GM21723 (cell line): Measurements from ENCODE around the gene TMEM164.
A peak's percentile ranks its signal among the peaks of the same experiment; 100 is the strongest.
"Not testable (repeated sequence)": the region's sequence is repeated elsewhere in the genome, so short reads cannot be mapped to it uniquely, and the experiment has no call there.

Experiments
- ATAC-seq: cut with Tn5 transposase; IDR thresholded peaks from one replicate; pipeline ENCODE4 v1.9.1; 2021; ENCODE audit warnings: mild to moderate bottlenecking, moderate library complexity; ENCODE audit not compliant: unreplicated experiment

Gene TMEM164

DNA sequence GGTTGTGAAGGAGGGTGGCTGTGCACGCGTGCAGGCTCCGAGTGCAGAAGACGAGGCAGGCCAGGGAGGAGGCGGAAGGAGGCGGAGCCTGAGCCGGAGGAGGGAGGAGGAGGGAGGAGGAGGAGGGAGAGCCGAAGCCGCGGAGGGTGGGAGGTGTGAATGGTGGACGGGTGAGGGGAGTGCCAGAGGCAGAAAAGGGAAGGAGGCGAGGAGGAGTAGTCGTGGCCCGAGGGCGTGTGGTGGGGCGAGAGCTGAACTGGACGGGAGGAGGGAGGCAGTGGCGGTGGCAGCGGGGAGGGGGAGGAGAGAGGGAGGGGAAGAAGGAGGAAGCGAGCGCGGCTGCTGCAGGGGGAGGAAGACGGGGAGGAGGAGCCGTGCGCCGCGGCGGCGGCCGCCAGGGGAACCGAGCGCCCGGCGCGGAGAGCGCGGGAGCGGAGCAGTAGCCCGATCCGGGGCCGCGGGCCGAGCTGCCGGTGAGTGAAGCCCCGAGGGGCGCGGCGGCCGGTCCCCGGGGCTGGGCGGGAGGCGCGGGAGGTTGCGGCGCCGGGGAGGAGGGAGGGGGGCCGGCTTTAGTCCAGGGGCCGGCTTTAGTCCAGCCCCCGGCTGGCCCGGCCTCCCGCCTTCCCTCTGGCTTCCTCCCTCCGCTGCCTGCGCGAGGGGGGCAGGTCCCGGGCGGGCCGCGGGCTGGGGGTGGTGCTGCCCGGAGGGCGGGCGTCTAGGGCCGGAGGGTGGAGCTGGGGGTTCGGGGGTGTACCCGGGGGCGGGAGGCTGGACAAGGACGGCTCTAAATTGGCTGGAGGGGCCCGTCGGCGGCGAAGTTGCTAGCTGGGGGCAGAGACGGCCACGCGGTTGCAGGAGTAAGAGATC lies at the start of gene TMEM164:
TMEM164 (plus strand) TSS at position 815 of the 867 bp plus-strand sequence. CDS start 661 bp downstream, outside the sequence.
- ATAC-seq = peak; percentile 87

DNA sequence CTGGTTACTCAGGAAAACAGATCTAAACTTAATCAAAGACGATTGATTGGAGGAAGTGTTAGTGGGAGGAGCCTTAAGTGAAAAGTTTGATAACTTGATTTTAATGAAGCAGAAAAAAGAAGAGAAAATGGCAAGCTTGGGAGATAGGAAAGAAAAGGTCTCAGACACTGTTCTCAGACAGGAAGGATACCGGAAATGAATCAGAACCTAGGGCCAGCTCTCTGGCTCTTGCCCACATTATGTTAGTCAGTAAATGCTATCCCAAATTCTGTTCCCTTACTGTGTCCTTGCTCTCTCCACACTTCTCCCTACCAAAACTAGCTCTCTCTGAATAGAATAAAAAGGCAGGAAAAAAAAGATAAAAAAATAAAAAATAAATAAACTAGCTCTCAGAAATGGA lies 48.6 kb upstream of the TMEM164 start:
- no peak for ATAC-seq

DNA sequence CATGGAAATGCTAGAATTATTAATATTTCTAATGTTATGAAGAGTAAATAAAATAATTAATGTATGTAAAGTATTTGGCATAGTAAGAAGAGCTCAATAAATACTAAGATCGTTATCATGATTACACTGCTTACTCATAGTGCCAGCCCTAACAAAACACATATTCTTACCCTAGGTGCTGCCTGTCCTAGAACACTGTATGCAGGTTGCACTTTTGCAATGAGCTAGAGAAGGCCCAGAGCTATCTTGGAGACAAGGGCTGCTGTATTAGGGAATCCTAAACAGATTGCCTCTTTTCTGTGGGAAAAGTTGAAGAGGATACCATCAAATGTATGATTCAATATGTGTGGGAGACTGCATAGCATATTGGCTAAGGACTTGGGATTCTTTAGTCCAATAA lies 48.0 kb upstream of the TMEM164 start:
- ATAC-seq = no peak

GRCh38 chrX:109958266-109958665 lies 44.6 kb upstream of the TMEM164 start:
- peak; percentile 48 for ATAC-seq

DNA sequence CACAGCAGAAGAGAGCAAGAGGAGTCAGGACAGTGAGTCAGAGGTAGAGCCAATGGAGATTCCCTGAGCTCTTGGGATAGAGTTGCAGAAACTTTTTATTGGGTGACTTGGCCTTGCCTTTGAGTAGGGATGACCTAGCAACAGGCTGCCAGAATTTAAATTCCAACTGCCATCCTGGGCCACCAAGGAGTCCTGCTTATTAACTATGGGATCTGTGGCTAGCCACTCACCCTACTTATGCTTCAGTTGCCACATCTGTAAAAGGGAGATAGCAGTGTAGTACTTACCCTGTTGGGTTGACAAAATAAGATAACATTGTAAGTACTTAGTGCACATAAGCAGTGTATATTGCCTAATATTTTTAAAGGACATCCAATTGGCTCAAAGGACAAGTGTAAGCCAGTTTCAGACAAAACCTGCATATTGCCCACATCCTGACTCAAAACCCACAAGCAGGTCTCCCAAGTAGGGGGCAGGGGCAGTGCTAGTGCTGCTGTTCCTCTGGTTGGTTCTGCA lies 43.5 kb upstream of the TMEM164 start:
- ATAC-seq = no peak

DNA sequence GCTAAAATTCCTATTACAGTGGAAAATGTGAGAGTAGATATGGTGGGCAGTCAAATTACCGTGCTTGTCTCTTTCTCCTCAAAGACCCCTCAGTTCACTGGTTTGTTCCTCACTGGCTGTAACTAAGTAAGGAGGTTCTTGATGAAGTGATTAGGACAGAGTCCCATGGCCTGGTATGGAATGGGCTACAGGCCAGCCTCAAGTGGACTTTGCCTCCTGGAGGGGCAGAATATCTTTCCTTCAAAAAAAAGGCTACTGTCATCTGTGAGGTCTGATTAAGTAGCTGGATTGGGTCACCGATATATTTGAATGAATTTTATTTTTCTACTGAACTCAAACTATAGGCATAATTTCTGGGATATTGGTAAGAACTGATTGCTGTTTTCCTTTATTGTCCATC lies 38.5 kb upstream of the TMEM164 start:
- no peak for ATAC-seq

- no peak for ATAC-seq
These were observed 36.7 kb upstream of the TMEM164 start for GRCh38 chrX:109966246-109966645.

DNA sequence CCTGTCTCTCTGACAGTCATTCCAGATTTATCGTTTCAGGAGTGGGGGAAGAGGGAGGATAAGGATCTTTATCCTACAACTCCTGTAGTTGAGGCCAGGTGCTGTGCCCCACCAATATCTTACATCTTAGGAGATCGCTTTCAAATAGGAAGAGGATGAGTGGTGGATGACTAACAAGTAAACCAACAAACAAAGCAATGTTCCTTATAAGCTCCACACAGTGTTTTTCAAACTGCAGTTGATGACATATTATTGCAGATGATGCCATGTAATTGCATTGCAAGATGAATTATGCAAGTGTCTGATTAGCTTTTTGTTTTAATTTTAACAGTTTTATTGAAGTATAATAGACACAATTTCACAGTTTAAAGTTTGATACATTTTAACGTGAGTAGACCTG lies 35.8 kb upstream of the TMEM164 start:
- ATAC-seq = no peak

DNA sequence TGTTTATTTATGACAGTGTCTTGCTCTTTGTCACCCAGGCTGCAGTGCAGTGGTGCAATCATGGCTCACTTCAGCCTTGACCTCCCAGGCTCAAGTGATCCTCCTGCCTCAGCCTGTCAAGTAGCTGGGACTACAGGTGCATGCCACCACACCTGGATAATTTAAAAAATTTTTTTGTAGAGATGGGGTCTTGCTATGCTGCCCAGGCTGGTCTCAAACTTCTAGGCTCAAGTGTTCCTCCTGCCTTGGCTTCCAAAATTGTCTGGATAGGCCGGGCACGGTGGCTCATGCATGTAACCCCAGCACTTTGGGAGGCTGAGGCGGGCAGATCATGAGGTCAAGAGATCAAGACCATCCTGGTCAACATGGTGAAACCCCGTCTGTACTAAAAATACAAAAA lies 32.1 kb upstream of the TMEM164 start:
- ATAC-seq = not testable (repeated sequence)

GRCh38 chrX:109974906-109975655 lies 27.8 kb upstream of the TMEM164 start:
- ATAC-seq = no peak

DNA sequence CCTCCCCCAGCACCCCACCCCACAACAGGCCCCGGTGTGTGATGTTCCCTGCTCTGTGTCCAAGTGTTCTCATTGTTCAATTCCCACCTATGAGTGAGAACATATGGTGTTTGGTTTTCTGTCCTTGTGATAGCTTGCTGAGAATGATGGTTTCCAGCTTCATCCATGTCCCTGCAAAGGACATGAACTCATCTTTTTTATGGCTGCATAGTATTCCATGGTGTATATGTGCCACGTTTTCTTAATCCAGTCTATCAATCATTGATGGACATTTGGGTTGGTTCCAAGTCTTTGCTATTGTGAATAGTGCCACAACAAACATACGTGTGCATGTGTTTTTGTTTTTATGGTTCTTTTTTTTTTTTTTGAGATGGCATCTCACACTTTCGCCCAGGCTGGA lies 17.7 kb upstream of the TMEM164 start:
- ATAC-seq = not testable (repeated sequence)

GRCh38 chrX:109987884-109988283 lies 15.0 kb upstream of the TMEM164 start:
- ATAC-seq = no peak

DNA sequence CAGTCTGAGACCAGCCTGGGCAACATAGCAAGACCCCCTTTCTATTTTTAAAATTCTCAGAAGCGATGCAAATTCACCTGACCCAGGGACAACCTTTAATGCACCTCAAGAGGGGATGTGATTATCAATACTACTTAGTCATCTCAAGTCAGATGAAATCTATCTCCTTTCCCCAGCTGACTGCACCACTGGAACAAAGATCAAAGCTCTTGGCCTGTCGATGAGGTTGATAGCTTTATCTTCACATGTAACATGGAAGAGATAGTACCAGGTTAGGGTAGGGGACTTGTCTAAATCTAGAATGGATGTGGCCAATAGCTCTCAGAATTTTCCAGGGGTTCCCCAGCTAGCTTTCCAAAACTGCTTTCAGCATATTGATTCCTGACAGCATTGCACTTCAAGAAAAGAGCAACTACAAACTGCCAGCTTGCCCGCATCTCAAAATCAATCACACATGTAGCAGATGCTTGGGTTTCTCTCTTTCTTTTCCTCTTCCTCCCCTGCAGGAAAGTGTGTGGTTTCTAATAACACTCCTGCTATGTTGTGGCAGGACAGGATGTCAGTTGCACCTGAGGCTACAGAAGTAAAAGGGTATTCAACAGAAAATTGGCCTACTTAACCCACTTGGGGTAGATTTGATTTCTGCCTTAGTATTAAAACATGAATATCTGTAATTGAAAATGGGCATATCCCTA lies 12.2 kb upstream of the TMEM164 start:
- ATAC-seq = no peak

DNA sequence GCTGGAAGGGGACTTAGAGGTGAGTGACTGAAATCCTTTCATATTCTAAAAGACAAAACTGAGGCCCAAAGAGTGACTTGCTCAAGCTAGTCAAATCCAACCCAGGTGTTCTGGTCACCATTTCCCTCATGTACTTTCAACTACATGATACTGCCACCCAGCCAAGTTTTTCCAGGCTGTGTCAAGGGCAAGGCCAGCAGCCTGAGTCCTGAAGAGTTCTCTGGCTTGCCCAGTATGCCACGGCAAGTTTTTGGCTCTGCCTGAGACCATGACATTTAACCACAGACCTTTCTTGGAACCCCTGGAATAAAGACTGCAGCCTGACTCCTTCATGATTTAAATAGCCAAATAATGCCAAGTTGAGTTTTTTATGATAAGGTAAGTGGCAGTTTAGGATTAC lies 10.7 kb upstream of the TMEM164 start:
- no peak for ATAC-seq

GRCh38 chrX:109995155-109995554 lies 7.8 kb upstream of the TMEM164 start:
- ATAC-seq = no peak

DNA sequence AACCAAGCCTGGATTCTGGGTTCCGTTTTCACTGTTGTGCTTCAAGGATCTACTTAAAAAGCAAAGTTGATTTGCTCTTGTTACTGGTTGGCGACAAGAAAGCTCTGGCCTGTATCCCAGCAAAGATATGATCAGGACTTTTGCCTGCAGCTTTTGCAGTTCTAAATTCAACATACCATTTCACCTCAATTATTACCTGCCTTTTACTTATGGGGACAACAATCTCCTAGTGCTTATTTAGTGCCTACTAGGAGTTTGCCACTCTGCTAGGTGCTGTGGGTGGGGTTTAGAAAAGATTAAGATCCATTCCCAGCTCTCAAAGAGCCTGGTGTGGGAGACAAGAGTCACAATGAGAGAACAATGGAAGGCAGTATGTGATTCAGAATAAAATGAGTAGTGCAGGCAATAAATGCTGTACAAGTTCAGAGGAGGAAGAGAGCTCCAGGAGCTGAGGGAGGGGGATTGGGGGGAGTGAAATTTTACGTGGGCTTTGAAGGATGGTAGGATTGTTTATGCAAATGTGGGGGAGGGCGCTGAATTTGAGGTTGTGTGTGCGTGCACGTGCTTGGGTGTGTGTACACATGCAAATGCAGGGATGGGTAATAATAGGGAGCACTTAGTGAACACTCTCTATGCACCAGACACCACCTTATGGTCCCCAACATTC lies 5.0 kb upstream of the TMEM164 start:
- ATAC-seq = no peak

GRCh38 chrX:110000000-110000399 lies 2.9 kb upstream of the TMEM164 start:
- ATAC-seq = no peak

- no peak for ATAC-seq
These were observed 1.8 kb upstream of the TMEM164 start for GRCh38 chrX:110000847-110001713.

GRCh38 chrX:110001740-110002299 lies 1.1 kb upstream of the TMEM164 start:
- no peak for ATAC-seq
